Adrenal gland (tissue), 12 donors: Measurements from ENCODE around the gene CACNB4. TPM values are rescaled to one million over a fixed set of nuclear protein-coding genes. Genes with fewer than 3 reads are reported as not detected.

Experiments
- DNase-seq, 7 donors: peaks; one replicate each; pipeline ENCODE4 v3.0.0-alpha.2; 2019 to 2020
- H3K27ac ChIP-seq, 5 donors: fragments of 200-600 bp; sonication (generic) in 4 of 5; 1 replicate in 3 of 5; 2 replicates in 2 of 5; pipeline versions ENCODE4 v1.5.1 to v1.8.0; 2016 to 2020; ENCODE audit warnings: mild to moderate bottlenecking in 1 of 5
- H3K27me3 ChIP-seq: fragments of 200-600 bp; 2 replicates; pipeline ENCODE4 v1.8.0; 2021
- H3K36me3 ChIP-seq, 2 donors: fragments of 200-600 bp; replicated peaks in 1 of 2; 1 replicate in 1 of 2; 2 replicates in 1 of 2; pipeline versions ENCODE4 v1.5.1 to v1.8.0; 2018 to 2022
- H3K4me1 ChIP-seq, 2 donors: fragments of 200-600 bp; replicated peaks in 1 of 2; 1 replicate in 1 of 2; 2 replicates in 1 of 2; pipeline versions ENCODE4 v1.5.1 to v1.8.0; 2018 to 2021
- H3K4me3 ChIP-seq, 4 donors: fragments of 200-600 bp; sonication (generic) in 3 of 4; one replicate each; pipeline ENCODE4 v1.5.1; 2016 to 2018
- H3K9me3 ChIP-seq, 3 donors: fragments of 200-600 bp; sonication (generic) in 1 of 3; replicated peaks in 1 of 3; 1 replicate in 2 of 3; 2 replicates in 1 of 3; pipeline versions ENCODE4 v1.5.1 to v1.8.0; 2016 to 2021
- CTCF ChIP-seq, 6 experiments: fragments of 450-650 bp in 4 of 6; fragments of 200-600 bp in 2 of 6; sonication (generic) in 1 of 6; IDR thresholded peaks; 1 replicate in 5 of 6; 2 replicates in 1 of 6; pipeline versions ENCODE4 v1.5.1 to v1.8.0; 2016 to 2021; ENCODE audit warnings: antibody characterized with exemption in 6 of 6, mild to moderate bottlenecking in 2 of 6, moderate library complexity in 1 of 6
- POLR2A ChIP-seq, 2 donors: fragments of 450-650 bp; IDR thresholded peaks; one replicate each; pipeline ENCODE4 v1.6.1; 2017; ENCODE audit warnings: antibody characterized with exemption in 2 of 2, mild to moderate bottlenecking in 2 of 2, moderate library complexity in 1 of 2
- whole genome bisulfite sequencing, 4 donors: extraction: QIAGEN DNeasy Blood & Tissue Kit in 2 of 4; methylation state at CpG; one replicate each; pipeline versions ENCODE4 v1.1.5 to v1.1.7; 2013 to 2017; 5-methylcytosine and 5-hydroxymethylcytosine counted together
- intact Hi-C, 2 donors: fragments of 100-400 bp; cut with DNase I; formaldehyde crosslinking; loops; one replicate each; pipeline versions ENCODE4 v1.14.1 to v1.15.0; 2022 to 2023
- polyA plus RNA-seq, 3 donors: library from polyadenylated mRNA; stranded (reverse); fragments of 200-250 nt in 2 of 3; fragments of 350-450 nt in 1 of 3; fragmentation: Illumina TruSeq in 1 of 3; extraction: RNeasy Lipid Tissue Mini Kit (QIAGEN cat#74804) in 1 of 3; gene quantifications; one replicate each; pipeline ENCODE4 v1.2.3, GENCODE V29; 2013 to 2014
- total RNA-seq, 9 donors: library from RNA; depleted of rRNA in 4 of 9; stranded (reverse); fragments of >200 nt in 4 of 9; fragments of 120-200 nt in 1 of 9; fragmentation: NEBNext Ultra II Directional in 1 of 9; extraction: Animal tissue kit (Norgen Biotek cat#: 25700) in 1 of 9; gene quantifications; one replicate each; pipeline versions ENCODE4 v1.1.0 to v1.2.4, GENCODE V29; 2013 to 2023
- donor health status: healthy with polysubstance abuse.
- donor health status: Bipolar disorder and iron deficiency.
- donor health status: DM: yes; HTN: yes; CAD: no.
- donor health status: DM: no; HTN: no; CAD: no.
- donor health status: DM: no; HTN: no; CAD: no.
- donor health status: DM: yes; HTN: yes; CAD: no.

CACNB4 gene
- total and polyA plus RNA-seq, 12 donors: 0.60 to 8.5 (median 1.9) TPM

- H3K36me3 ChIP-seq: no peaks in the 10 kb centered on the region
- peak overlapping the region in 1 of 4 donors; percentile 3 for H3K4me3 ChIP-seq
- 48 to 54% (median 53%) methylated on average over 6 of the region's 6 CpGs for WGBS, 4 donors
- H3K27ac ChIP-seq: peak overlapping the region in 1 of 5 donors; percentile 27
- no peaks in the 10 kb centered on the region for H3K27me3 ChIP-seq
- no peaks in the 10 kb centered on the region for H3K9me3 ChIP-seq
- no peak for DNase-seq
- H3K4me1 ChIP-seq: peaks cover 16 to 57% of the 10 kb centered on the region in 2 donors
- TF ChIP-seq CTCF (IDR thresholded peaks at IDR 0.05) (no peak), POLR2A (IDR thresholded peaks at IDR 0.05) (no peak)
- intact Hi-C loops: loop anchor here in 1 of 2 donors (10.0 kb wide), 1 partner anchor 171 kb away; no protein-coding TSS in a partner anchor
Observed at GRCh38 chr2:151823651-151824050, 275.2 kb downstream of the CACNB4 start.

GRCh38 chr2:151819920-151820319, 278.9 kb downstream of the CACNB4 start:
- Histone ChIP-seq H3K27me3 (no peaks in the 10 kb centered on the region), H3K27ac (no peak overlapping the region), H3K4me3 (no peak overlapping the region), H3K36me3 (no peaks in the 10 kb centered on the region), H3K4me1 (peaks cover 0 to 46% of the 10 kb centered on the region in 2 donors), H3K9me3 (no peaks in the 10 kb centered on the region)
- TF ChIP-seq CTCF (IDR thresholded peaks at IDR 0.05) (no peak), POLR2A (IDR thresholded peaks at IDR 0.05) (no peak)
- DNase-seq: no peak
- WGBS, 4 donors: 90 to 100% (median 99%) methylated on average over 2 of the region's 2 CpGs
- intact Hi-C loops: loop anchor here in 1 of 2 donors (10.0 kb wide), 2 partner anchors 175 to 205 kb away; no protein-coding TSS in a partner anchor

- H3K4me1 ChIP-seq: peaks cover 0 to 29% of the 10 kb centered on the region in 2 donors
- TF ChIP-seq CTCF (IDR thresholded peaks at IDR 0.05) (no peak), POLR2A (IDR thresholded peaks at IDR 0.05) (no peak)
- WGBS, 4 donors: 93 to 97% (median 96%) methylated on average over 3 of the region's 3 CpGs
- peaks cover 0 to 20% of the 10 kb centered on the region in 2 donors for H3K36me3 ChIP-seq
- no peaks in the 10 kb centered on the region for H3K27me3 ChIP-seq
- no peaks in the 10 kb centered on the region for H3K9me3 ChIP-seq
- H3K27ac ChIP-seq: no peak overlapping the region
- intact Hi-C loops: loop anchor here in 1 of 2 donors (10.0 kb wide), 1 partner anchor 207 kb away; no protein-coding TSS in a partner anchor
- H3K4me3 ChIP-seq: no peak overlapping the region
- no peak for DNase-seq
Observed at GRCh38 chr2:151817929-151818328, 280.9 kb downstream of the CACNB4 start.

- Histone ChIP-seq H3K36me3 (peaks cover 0 to 26% of the 10 kb centered on the region in 2 donors), H3K4me1 (peaks cover 0 to 23% of the 10 kb centered on the region in 2 donors), H3K27ac (no peak overlapping the region), H3K27me3 (no peaks in the 10 kb centered on the region), H3K4me3 (no peak overlapping the region), H3K9me3 (no peaks in the 10 kb centered on the region)
- intact Hi-C loops: loop anchor here in 1 of 2 donors (10.0 kb wide), 1 partner anchor 208 kb away; no protein-coding TSS in a partner anchor
- 85 to 94% (median 91%) methylated on average over 2 of the region's 2 CpGs for WGBS, 4 donors
- DNase-seq: no peak
- no peak for TF ChIP-seq CTCF (IDR thresholded peaks at IDR 0.05)
- TF ChIP-seq POLR2A (IDR thresholded peaks at IDR 0.05): no peak
Observed at GRCh38 chr2:151816843-151817242, 282.0 kb downstream of the CACNB4 start.
